HepG2 (cell line): ENCODE results near the gene THRSP. TPM values are rescaled to one million over a fixed set of nuclear protein-coding genes. Genes with fewer than 3 reads are reported as not detected.

Experiments used
- ATAC-seq: fragments of 200-7000 bp; cut with Tn5 transposase; 3 replicates; pipeline ENCODE4 v1.9.1; 2020; ENCODE audit warnings: mild to moderate bottlenecking, moderate library complexity
- Bru-seq: library from RNA; stranded (reverse); fragments of 400-500 nt; gene quantifications from one replicate; lab custom pipeline; 2021; lab: Mats Ljungman, UMichigan
- BruChase-seq, 2 experiments: library from RNA; stranded (reverse); fragments of 400-500 nt; gene quantifications; one replicate each; lab custom pipeline; 2021; lab: Mats Ljungman, UMichigan
- BruUV-seq: library from RNA; stranded (reverse); fragments of 400-500 nt; replicated peaks from 2 replicates; lab custom pipeline; 2021; lab: Mats Ljungman, UMichigan
- CTCF ChIA-PET: fragments of 300-600 bp; formaldehyde crosslinking; extraction: SDS; loops from one replicate; lab custom pipeline; 2021; ENCODE audit warnings: low total read pairs, inconsistent platforms, low intra/inter-chr PET ratio; lab: Yijun Ruan, JAX
- POLR2A ChIA-PET: fragments of 350-600 bp; sonication (Branson Sonifier 250); formaldehyde crosslinking; loops from one replicate; lab custom pipeline; 2020; ENCODE audit warnings: antibody characterized with exemption, inconsistent platforms; lab: Yijun Ruan, JAX
- DNase-seq: peaks from one replicate; pipeline ENCODE4 v3.0.0-alpha.2; 2015; ENCODE audit warnings: low spot score
- FAIRE-seq: peaks from 3 replicates; lab custom pipeline; 2011; peaks lifted over from hg19 to GRCh38; lab: Jason Lieb, UNC
- H2AFZ ChIP-seq: one replicate; pipeline ENCODE4 v1.6.1; 2011; ENCODE audit warnings: low read length, inconsistent platforms
- H3K27ac ChIP-seq: fragments of 300-600 bp; 3 replicates; pipeline ENCODE4 v1.8.0; 2011; ENCODE audit warnings: mixed run types, mild to moderate bottlenecking, mixed read lengths, low read length, inconsistent platforms; ENCODE audit not compliant: insufficient read depth; ENCODE audit errors: extremely low read length
- H3K27me3 ChIP-seq, 2 experiments: fragments of 200-600 bp in 1 of 2; 2 replicates in 1 of 2; 3 replicates in 1 of 2; pipeline versions ENCODE4 v1.6.0 to v1.8.0; 2011; ENCODE audit warnings: low read length in 2 of 2, mild to moderate bottlenecking in 2 of 2, moderate library complexity in 2 of 2, inconsistent platforms in 1 of 2; ENCODE audit not compliant: insufficient read depth in 2 of 2, control insufficient read depth in 1 of 2
- H3K36me3 ChIP-seq, 2 experiments: fragments of 200-600 bp in 1 of 2; replicated peaks in 1 of 2; 2 replicates in 1 of 2; 3 replicates in 1 of 2; pipeline versions ENCODE4 v1.5.1 to v1.8.0; 2011; ENCODE audit warnings: low read length in 2 of 2, inconsistent platforms in 1 of 2; ENCODE audit not compliant: insufficient read depth in 2 of 2, control insufficient read depth in 1 of 2
- H3K4me1 ChIP-seq: 2 replicates; pipeline ENCODE4 v1.5.1; 2012; ENCODE audit warnings: low read length, inconsistent platforms; ENCODE audit not compliant: insufficient read depth
- H3K4me2 ChIP-seq: 2 replicates; pipeline ENCODE4 v1.6.0; 2011; ENCODE audit warnings: low read depth, low read length, inconsistent platforms
- H3K4me3 ChIP-seq, 3 experiments: fragments of 200-600 bp in 1 of 3; sonication (generic), shearing (Covaris generic) in 1 of 3; replicated peaks in 1 of 3; 2 replicates each; pipeline ENCODE4 v1.5.1; 2011 to 2016; ENCODE audit warnings: low read length in 3 of 3, inconsistent platforms in 2 of 3, low read depth in 2 of 3, mild to moderate bottlenecking in 2 of 3, control low read depth in 1 of 3, mixed read lengths in 1 of 3; ENCODE audit not compliant: insufficient read depth in 1 of 3
- H3K79me2 ChIP-seq: one replicate; pipeline ENCODE4 v1.6.1; 2011; ENCODE audit warnings: low read length, inconsistent platforms; ENCODE audit not compliant: insufficient read depth
- H3K9ac ChIP-seq: 2 replicates; pipeline ENCODE4 v1.6.0; 2011; ENCODE audit warnings: mild to moderate bottlenecking, low read depth, low read length, inconsistent platforms; ENCODE audit not compliant: insufficient read depth
- H3K9me3 ChIP-seq: 2 replicates; pipeline ENCODE4 v1.5.1; 2012; ENCODE audit warnings: mild to moderate bottlenecking, low read length
- H4K20me1 ChIP-seq: 2 replicates; pipeline ENCODE4 v1.6.0; 2011; ENCODE audit warnings: inconsistent platforms, mild to moderate bottlenecking, low read length, moderate library complexity; ENCODE audit not compliant: insufficient read depth
- NR2C2 ChIP-seq: sonication (generic); formaldehyde crosslinking; IDR thresholded peaks from 2 replicates; pipeline ENCODE4 v1.4.0; 2020; ENCODE audit warnings: missing genetic modification reagents, mild to moderate bottlenecking, moderate library complexity, borderline replicate concordance
- ZBTB38 ChIP-seq: sonication (generic); formaldehyde crosslinking; IDR thresholded peaks from 2 replicates; pipeline ENCODE4 v1.5.1; 2020; ENCODE audit warnings: mild to moderate bottlenecking, missing genetic modification reagents
- ZNF12 ChIP-seq: sonication (generic); formaldehyde crosslinking; IDR thresholded peaks from 2 replicates; pipeline ENCODE4 v1.5.0; 2020; ENCODE audit warnings: missing genetic modification reagents
- ZNF350 ChIP-seq: sonication (generic); formaldehyde crosslinking; IDR thresholded peaks from 2 replicates; pipeline ENCODE4 v1.4.0; 2020; ENCODE audit warnings: mild to moderate bottlenecking, low read depth, missing genetic modification reagents, borderline replicate concordance
- WGBS: methylation state at CpG from one replicate; pipeline ENCODE4 v1.1.6; 2017; ENCODE audit warnings: low lambda C conversion rate; 5-methylcytosine and 5-hydroxymethylcytosine counted together
- in situ Hi-C: cut with HindIII; loops from 2 replicates; pipeline ENCODE4 v1.10.0; 2017; ENCODE audit warnings: low pct_unique_long_range_greater_than_20kb; ENCODE audit not compliant: extremely low pct_ligation_motif_present
- intact Hi-C: fragments of 100-400 bp; cut with micrococcal nuclease; formaldehyde crosslinking; loops from one replicate; pipeline ENCODE4 v1.10.0; 2022; ENCODE audit not compliant: unreplicated experiment
- long read RNA-seq, 2 experiments: library from RNA in 1 of 2; library from polyadenylated mRNA in 1 of 2; stranded (forward) in 1 of 2; unstranded in 1 of 2; transcript quantifications; one replicate each; pipeline ENCODE4 v2.0.0, GENCODE V29; 2019 to 2022
- polyA minus RNA-seq, 3 experiments: library from RNA; depleted of rRNA, polyadenylated mRNA; stranded (reverse); fragments of >200 nt; gene quantifications; 2 replicates each; pipeline ENCODE4 v1.2.3, GENCODE V29; 2011; ENCODE audit warnings: low replicate concordance in 1 of 3
- polyA plus RNA-seq, 8 experiments: library from polyadenylated mRNA; depleted of rRNA in 3 of 8; stranded (reverse) in 7 of 8; unstranded in 1 of 8; fragments of >200 nt; fragmentation: Illumina TruSeq in 4 of 8; extraction: Trizol in 4 of 8; gene quantifications; 2 replicates each; pipeline versions ENCODE4 v1.2.1 to v1.2.3, GENCODE V29; 2011 to 2016; ENCODE audit warnings: low read depth in 4 of 8, missing spikeins in 1 of 8, mixed read lengths in 1 of 8; ENCODE audit not compliant: insufficient read depth in 1 of 8
- total RNA-seq, 5 experiments: library from RNA; depleted of rRNA; stranded (reverse); fragments of >200 nt; fragmentation: Illumina TruSeq; extraction: Trizol; gene quantifications; 2 replicates each; pipeline ENCODE4 v1.2.3, GENCODE V29; 2016; ENCODE audit warnings: low read depth in 1 of 5
- TF ChIP-seq, protein P1 (sequence below): sonication (generic); formaldehyde crosslinking; IDR thresholded peaks from 2 replicates; pipeline ENCODE4 v1.4.0; 2020; ENCODE audit warnings: missing genetic modification reagents
- TF ChIP-seq, protein P2 (sequence below): sonication (generic); formaldehyde crosslinking; IDR thresholded peaks from 2 replicates; pipeline ENCODE4 v1.5.1; 2020; ENCODE audit warnings: mild to moderate bottlenecking, missing genetic modification reagents, moderate library complexity

The THRSP gene, protein sequence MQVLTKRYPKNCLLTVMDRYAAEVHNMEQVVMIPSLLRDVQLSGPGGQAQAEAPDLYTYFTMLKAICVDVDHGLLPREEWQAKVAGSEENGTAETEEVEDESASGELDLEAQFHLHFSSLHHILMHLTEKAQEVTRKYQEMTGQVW
- 0.13 TPM in 1 of 2 replicates, not detected in the other for total RNA-seq (2016; rRNA removed; fragmentation: Illumina TruSeq; extraction: Trizol)
- not detected in 2 replicates for total RNA-seq (2016; cell fraction: cytosol; rRNA removed; fragmentation: Illumina TruSeq; extraction: Trizol; ENCODE audit: low read depth)
- total RNA-seq (2016; cell fraction: insoluble cytoplasmic fraction; rRNA removed; fragmentation: Illumina TruSeq; extraction: Trizol) = not detected in 2 replicates
- not detected in 2 replicates for total RNA-seq (2016; cell fraction: membrane; rRNA removed; fragmentation: Illumina TruSeq; extraction: Trizol)
- 0.34 TPM in 1 of 2 replicates, not detected in the other for total RNA-seq (2016; cell fraction: nucleus; rRNA removed; fragmentation: Illumina TruSeq; extraction: Trizol)
- polyA plus RNA-seq (2011; rRNA removed) = 0.48 and 0.58 TPM in 2 replicates
- 0.35 and 0.43 TPM in 2 replicates for polyA plus RNA-seq (2011; cell fraction: cytosol; rRNA removed)
- 0.61 and 0.71 TPM in 2 replicates for polyA plus RNA-seq (2011; cell fraction: nucleus; rRNA removed)
- polyA plus RNA-seq (2012) = 0.13 and 0.20 TPM in 2 replicates
- polyA plus RNA-seq (2016; cell fraction: cytosol; fragmentation: Illumina TruSeq; extraction: Trizol; ENCODE audit: low read depth) = not detected in 2 replicates
- polyA plus RNA-seq (2016; cell fraction: insoluble cytoplasmic fraction; fragmentation: Illumina TruSeq; extraction: Trizol; ENCODE audit: low read depth) = not detected in 2 replicates
- not detected in 2 replicates for polyA plus RNA-seq (2016; cell fraction: membrane; fragmentation: Illumina TruSeq; extraction: Trizol; ENCODE audit: low read depth)
- polyA plus RNA-seq (2016; cell fraction: nucleus; fragmentation: Illumina TruSeq; extraction: Trizol; ENCODE audit: insufficient read depth, low read depth) = 0.41 TPM in 1 of 2 replicates, not detected in the other
- 0.86 TPM in 1 of 2 replicates, not detected in the other for polyA minus RNA-seq (2011; rRNA and poly(A)+ RNA removed; ENCODE audit: low replicate concordance)
- polyA minus RNA-seq (2011; cell fraction: cytosol; rRNA and poly(A)+ RNA removed) = not detected in 2 replicates
- polyA minus RNA-seq (2011; cell fraction: nucleus; rRNA and poly(A)+ RNA removed) = 0.64 TPM in 1 of 2 replicates, not detected in the other
- Bru-seq, nascent RNA = percentile 27 among the genes with signal in this experiment
- percentile 22 among the genes with signal in this experiment for BruChase-seq, experiment 1, labeled RNA remaining after a 6-hour chase
- BruChase-seq, experiment 2, labeled RNA remaining after a 2-hour chase = percentile 26 among the genes with signal in this experiment
- long read RNA-seq, experiment 1 = 0 reads
- long read RNA-seq, experiment 2, partial matches to known transcripts = 0 of 2 reads
- long read RNA-seq, experiment 2, other reads (novel, unspliced or antisense) = 2 of 2 reads

DNA sequence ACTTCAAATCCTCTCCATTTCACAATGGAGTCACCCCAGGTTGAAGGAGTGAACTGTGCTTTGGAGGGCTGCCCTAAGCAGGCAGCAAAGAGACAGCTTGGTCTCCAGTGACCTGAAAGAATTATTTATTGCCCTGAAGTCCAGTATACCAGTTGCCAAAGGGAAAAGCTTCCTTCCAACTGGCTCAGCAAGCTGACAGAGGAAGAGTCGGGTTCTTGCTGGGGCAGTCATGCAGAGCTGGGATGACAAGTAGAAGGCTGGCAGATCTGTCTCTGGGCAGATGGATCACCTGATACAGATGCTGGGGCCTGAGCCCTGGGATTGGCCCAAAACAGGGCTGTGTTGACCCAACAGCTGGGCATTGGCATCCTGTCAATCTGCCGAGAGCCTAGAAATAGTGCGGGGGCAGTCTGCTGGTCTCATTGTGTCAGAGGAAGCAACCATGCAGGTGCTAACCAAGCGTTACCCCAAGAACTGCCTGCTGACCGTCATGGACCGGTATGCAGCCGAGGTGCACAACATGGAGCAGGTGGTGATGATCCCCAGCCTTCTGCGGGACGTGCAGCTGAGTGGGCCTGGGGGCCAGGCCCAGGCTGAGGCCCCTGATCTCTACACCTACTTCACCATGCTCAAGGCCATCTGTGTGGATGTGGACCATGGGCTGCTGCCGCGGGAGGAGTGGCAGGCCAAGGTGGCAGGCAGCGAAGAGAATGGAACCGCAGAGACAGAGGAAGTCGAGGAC, at the start of gene THRSP:
TSS of gene THRSP (plus strand) at position 422 of the 742 bp plus-strand sequence. CDS start at position 443, 21 bp downstream.
- BruUV-seq = no TSS peak
- Histone ChIP-seq H3K27ac (no peak within 1 kb of the TSS), H3K79me2 (no peaks in the 10 kb centered on the region), H3K4me2 (no peak within 1 kb of the TSS), H3K9me3 (no peaks in the 10 kb centered on the region), H3K4me1 (peaks cover 37% of the 10 kb centered on the region), H2AFZ (no peak within 1 kb of the TSS), H3K27me3 (no peaks in the 10 kb centered on the region), H4K20me1 (no peaks in the 10 kb centered on the region), H3K4me3 (no peak within 1 kb of the TSS), H3K9ac (no peak within 1 kb of the TSS), H3K36me3 (peaks cover 0 to 10% of the 10 kb centered on the region in 2 experiments; a peak in 2 of 5 replicates)
- ATAC-seq (no peak), DNase-seq (no peak), FAIRE-seq (no peak)
- 96% methylated on average over 11 of the region's 14 CpGs for WGBS
- in situ Hi-C loops = no loop called here
- ChIA-PET CTCF (no interaction called here), POLR2A (interaction anchor here (0.8 to 0.9 kb wide), 2 partner anchors 10 to 126 kb away, joined by 3 read pairs; no protein-coding TSS in a partner anchor)
- intact Hi-C loops = no loop called here
- TF ChIP-seq ZBTB38 (0 out of 2 replicates have a peak, but pooled peaks have one; percentile 36), ZNF12 (CRISPR knock-in tag) (no peak), ZNF350 (CRISPR knock-in tag) (no peak), NR2C2 (no peak)
- TF ChIP-seq, protein P1, sequence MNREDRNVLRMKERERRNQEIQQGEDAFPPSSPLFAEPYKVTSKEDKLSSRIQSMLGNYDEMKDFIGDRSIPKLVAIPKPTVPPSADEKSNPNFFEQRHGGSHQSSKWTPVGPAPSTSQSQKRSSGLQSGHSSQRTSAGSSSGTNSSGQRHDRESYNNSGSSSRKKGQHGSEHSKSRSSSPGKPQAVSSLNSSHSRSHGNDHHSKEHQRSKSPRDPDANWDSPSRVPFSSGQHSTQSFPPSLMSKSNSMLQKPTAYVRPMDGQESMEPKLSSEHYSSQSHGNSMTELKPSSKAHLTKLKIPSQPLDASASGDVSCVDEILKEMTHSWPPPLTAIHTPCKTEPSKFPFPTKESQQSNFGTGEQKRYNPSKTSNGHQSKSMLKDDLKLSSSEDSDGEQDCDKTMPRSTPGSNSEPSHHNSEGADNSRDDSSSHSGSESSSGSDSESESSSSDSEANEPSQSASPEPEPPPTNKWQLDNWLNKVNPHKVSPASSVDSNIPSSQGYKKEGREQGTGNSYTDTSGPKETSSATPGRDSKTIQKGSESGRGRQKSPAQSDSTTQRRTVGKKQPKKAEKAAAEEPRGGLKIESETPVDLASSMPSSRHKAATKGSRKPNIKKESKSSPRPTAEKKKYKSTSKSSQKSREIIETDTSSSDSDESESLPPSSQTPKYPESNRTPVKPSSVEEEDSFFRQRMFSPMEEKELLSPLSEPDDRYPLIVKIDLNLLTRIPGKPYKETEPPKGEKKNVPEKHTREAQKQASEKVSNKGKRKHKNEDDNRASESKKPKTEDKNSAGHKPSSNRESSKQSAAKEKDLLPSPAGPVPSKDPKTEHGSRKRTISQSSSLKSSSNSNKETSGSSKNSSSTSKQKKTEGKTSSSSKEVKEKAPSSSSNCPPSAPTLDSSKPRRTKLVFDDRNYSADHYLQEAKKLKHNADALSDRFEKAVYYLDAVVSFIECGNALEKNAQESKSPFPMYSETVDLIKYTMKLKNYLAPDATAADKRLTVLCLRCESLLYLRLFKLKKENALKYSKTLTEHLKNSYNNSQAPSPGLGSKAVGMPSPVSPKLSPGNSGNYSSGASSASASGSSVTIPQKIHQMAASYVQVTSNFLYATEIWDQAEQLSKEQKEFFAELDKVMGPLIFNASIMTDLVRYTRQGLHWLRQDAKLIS (CRISPR knock-in tag) = no peak
- TF ChIP-seq, protein P2, sequence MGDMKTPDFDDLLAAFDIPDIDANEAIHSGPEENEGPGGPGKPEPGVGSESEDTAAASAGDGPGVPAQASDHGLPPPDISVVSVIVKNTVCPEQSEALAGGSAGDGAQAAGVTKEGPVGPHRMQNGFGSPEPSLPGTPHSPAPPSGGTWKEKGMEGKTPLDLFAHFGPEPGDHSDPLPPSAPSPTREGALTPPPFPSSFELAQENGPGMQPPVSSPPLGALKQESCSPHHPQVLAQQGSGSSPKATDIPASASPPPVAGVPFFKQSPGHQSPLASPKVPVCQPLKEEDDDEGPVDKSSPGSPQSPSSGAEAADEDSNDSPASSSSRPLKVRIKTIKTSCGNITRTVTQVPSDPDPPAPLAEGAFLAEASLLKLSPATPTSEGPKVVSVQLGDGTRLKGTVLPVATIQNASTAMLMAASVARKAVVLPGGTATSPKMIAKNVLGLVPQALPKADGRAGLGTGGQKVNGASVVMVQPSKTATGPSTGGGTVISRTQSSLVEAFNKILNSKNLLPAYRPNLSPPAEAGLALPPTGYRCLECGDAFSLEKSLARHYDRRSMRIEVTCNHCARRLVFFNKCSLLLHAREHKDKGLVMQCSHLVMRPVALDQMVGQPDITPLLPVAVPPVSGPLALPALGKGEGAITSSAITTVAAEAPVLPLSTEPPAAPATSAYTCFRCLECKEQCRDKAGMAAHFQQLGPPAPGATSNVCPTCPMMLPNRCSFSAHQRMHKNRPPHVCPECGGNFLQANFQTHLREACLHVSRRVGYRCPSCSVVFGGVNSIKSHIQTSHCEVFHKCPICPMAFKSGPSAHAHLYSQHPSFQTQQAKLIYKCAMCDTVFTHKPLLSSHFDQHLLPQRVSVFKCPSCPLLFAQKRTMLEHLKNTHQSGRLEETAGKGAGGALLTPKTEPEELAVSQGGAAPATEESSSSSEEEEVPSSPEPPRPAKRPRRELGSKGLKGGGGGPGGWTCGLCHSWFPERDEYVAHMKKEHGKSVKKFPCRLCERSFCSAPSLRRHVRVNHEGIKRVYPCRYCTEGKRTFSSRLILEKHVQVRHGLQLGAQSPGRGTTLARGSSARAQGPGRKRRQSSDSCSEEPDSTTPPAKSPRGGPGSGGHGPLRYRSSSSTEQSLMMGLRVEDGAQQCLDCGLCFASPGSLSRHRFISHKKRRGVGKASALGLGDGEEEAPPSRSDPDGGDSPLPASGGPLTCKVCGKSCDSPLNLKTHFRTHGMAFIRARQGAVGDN = peak; percentile 37; the same call in 1 of the 2 replicates
